Fibroblast of skin of right biceps (primary cell): ENCODE data around the gene PLA2G2D.

ENCODE experiments used
- DNase-seq: peaks from one replicate; pipeline ENCODE4 v3.0.0-alpha.2; 2013

PLA2G2D gene

GRCh38 chr1:20119347-20119746 is at the start of gene PLA2G2D:
Gene PLA2G2D, minus strand, starts transcription at chr1:20119536. Its CDS starts 38 bp downstream, at chr1:20119498.
- DNase-seq, result no peak

DNA sequence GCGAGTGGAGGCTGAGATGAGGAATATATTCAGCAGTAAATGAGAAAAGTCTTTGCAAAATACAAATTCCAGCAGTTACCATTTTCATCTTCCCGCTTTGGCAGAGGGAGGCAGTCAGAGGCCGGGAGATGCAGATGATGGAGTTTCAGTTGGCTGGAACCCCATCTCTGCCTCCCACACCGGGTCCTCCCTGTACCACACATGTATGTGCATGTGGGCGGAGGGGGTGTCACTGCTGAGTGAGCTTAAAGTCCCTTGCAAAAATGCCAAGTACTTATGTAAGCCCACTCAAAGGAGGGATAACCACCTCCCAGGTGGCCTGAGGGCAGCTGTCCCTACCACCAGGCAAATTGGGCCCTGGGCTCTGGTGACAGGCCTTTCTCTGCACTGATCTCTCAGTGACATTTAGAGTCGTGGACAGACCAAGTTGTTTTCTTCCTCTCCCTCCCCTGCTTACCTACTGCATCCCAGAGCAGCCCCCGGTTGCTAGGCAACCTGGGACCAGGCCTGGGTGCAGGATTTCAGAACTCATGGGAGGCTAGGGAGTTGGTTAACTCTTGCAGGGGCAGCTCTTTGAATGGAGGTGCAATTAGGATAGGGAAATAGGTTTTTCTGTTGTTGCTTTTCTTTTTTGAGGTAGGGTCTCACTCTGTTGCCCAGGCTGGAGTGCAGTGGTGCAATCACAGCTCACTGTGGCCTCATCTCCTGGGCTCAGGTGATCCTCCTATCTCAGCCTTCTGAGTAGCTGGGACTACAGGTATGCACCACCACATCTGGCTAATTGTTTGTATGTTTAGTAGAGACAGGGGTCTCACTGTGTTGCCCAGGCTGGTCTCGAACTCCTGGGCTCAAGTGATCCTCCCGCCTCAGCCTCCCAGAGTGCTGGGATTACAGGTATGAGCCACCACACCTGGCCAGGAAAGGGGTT is 49.5 kb upstream of the PLA2G2D start:
- DNase-seq, result no peak

- no peak for DNase-seq
Observed at GRCh38 chr1:20167126-20167525, 47.8 kb upstream of the PLA2G2D start.

GRCh38 chr1:20166051-20166450 is 46.7 kb upstream of the PLA2G2D start:
- DNase-seq, result no peak

GRCh38 chr1:20165522-20165951 is 46.2 kb upstream of the PLA2G2D start:
- DNase-seq, result no peak

DNA sequence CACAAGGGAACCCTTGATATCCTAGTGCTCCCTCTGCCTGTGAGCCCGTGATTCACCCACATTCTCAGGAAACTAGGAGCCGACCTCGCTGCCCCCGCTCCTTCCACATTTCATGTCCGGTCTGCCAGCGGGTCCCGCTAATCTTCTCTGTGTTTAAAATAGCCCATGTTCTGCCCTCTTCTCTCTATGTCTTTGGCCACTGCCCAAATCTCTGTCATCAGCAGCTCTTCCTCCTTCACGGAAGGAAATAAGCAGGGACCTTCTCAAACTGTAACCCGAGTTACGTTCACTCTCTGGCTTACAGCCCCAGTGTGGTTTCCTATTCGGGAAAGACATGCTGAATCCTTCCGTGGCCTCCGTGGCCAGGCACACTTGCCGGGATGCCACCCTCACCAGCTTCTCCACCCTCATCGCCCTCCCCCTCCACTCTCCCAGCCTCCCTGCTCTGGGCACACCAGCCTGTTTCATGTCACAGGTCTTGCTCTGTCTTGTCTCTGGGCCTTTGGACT is 45.4 kb upstream of the PLA2G2D start:
- DNase-seq, result no peak

GRCh38 chr1:20160034-20160433 is 40.7 kb upstream of the PLA2G2D start:
- DNase-seq, result no peak

- no peak for DNase-seq
Observed at GRCh38 chr1:20158358-20159070, 39.2 kb upstream of the PLA2G2D start.

DNA sequence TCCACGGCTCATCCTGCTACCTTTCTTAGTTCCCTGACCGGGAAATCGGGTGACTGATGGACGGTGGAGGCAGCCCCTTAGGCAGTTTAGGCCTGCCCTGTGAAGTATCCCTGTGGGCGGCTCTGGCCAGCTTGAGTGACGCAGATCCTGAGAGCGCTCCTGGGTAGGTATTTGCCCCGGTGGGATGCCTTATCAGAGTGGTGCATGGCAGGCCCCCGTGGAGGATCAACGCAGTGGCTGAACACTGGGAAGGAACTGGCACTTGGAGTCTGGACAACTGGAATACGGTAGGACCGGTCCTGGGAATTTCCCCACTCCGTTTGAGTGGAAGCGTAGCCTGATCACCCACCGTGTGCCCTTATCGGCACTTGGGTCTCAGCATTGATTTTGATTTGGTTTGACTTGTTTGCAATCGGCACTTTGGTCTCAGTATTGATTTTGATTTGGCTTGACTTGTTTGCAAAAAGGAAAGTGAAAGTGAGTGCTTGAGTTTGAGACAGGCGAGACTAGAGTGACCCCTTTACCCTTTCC is 35.0 kb upstream of the PLA2G2D start:
- DNase-seq, result no peak

- DNase-seq, result peak; percentile 28
Observed at GRCh38 chr1:20153000-20153418, 33.7 kb upstream of the PLA2G2D start.

DNA sequence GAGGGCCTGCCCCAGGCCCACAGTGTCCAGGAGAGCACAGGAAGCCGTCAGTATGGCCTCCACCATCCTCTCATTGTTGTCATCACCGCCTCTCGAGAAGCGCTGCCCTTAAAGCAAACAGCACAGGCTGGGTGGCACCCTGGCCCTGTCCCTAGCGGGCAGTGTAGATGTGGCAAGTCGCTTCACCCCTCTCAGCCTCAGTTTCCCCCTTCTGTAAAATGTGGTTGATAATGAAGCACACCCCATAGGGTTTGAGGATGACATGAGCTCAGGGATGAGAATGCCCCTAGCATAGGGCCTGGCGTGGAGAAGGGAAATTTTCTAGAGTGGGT is 33.2 kb upstream of the PLA2G2D start:
- DNase-seq, result no peak

DNA sequence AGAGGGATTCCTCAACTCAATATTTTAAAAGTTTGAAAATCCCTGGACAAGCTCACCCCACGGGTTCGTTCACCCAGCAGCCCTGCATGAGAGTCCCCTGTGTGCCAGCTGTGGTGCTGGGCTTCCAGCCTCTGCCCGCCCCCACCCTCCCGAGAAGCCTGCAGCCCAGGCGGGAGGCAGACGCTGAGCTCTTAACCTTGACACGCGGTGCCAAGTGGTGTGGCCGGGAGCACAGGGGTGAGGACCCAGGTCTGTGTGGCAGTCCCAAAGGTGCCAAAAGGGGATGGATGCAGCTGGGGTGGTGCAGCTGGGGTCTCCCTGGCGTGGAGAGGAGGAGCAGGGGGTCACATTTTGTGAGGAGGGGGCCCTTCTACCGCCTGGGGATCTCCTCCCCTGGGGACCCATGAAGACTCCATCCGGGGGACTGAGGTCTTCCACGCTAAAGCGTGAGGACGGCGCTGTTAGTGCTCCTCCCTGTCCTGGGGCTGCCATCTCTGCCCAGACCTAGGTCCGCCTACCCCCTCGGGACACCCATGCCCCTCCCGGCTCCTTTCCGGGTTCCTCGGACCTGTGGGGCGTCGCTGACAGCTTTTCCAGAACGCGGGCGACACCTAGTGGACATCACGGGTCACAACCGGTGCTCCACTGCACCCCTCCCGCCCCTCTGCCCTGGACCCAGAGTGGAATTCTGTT is 32.7 kb upstream of the PLA2G2D start:
- DNase-seq, result peak; percentile 68

GRCh38 chr1:20150969-20151368 is 31.6 kb upstream of the PLA2G2D start:
- DNase-seq, result no peak

- DNase-seq, result no peak
Observed at GRCh38 chr1:20150326-20150705, 31.0 kb upstream of the PLA2G2D start.

- no peak for DNase-seq
Observed at GRCh38 chr1:20149601-20150325, 30.4 kb upstream of the PLA2G2D start.

DNA sequence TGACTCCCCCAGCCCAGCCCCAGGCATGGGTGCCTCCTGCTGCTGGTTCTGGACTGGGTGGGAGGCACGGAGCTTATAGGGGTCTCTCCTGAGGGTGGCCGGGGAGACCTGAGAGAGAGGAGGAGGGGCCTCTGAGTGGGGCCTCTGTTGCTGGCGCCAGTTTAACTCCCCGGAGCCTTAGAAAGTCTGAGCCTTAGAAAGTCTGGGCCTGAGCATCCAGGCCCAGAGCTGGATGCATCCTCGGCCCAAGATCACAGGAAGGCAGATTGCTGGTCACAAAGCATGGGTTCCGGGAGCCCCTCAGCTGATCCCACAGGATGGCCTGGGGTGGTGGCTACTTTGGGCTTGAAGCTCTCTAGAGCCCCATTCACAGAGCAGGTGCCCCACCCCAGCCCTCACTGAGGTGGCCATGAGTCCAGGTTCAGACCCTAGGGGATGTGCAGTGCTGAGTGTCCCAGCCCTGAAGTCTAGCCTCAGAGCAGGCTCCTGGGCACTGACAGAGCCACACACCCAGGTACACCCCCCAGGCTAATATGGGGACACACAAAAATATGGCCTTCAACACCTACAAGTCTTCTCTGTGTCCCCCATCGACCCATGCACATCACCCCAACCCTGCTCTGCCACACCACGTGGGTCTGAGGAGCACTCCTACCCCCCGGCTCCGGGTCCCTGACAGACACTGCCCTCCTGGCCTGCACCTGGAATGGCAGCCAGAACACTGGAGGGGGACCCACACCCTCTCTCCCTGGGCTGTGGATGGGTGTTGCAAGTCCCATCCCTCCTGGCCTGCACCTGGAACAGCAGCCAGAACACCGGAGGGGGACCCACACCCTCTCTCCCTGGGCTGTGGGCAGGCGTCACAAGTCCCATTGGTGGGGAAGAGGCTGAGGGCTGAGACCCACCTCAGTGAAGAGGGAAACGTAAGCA is 29.5 kb upstream of the PLA2G2D start:
- DNase-seq, result no peak

- no peak for DNase-seq
Observed at GRCh38 chr1:20147846-20148570, 28.7 kb upstream of the PLA2G2D start.

GRCh38 chr1:20143734-20144565 is 24.6 kb upstream of the PLA2G2D start:
- DNase-seq, result no peak

DNA sequence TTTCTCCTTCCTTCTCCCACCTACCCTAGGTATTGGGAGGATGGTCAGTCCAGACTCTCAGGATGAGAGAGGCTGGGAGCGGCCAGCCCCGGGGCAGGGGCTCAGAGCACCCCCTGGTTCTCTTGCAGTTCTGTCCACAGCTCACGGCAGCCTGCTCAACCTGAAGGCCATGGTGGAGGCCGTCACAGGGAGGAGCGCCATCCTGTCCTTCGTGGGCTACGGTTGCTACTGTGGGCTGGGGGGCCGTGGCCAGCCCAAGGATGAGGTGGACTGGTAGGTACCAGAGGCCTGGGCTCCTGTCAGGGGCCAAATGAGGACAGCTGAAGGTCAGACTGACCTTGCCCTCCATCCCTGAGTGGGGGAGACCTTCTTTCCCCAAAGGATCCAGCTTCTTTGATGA is 24.0 kb upstream of the PLA2G2D start:
- DNase-seq, result no peak
